Right lobe of liver (tissue), 4 donors: Measurements from ENCODE around the gene DOK4.

Source experiments
- POLR2A ChIP-seq: fragments of 450-650 bp; IDR thresholded peaks from one replicate; pipeline ENCODE4 v1.6.1; 2017; ENCODE audit warnings: antibody characterized with exemption, mild to moderate bottlenecking
- TF ChIP-seq, protein P1 (sequence below), 4 donors: fragments of 200-600 bp in 3 of 4; fragments of 450-650 bp in 1 of 4; IDR thresholded peaks; one replicate each; pipeline versions ENCODE4 v1.5.1 to v1.8.0; 2016 to 2022; ENCODE audit warnings: antibody characterized with exemption in 4 of 4, mild to moderate bottlenecking in 2 of 4
- donor health status: DM: no; HTN: no; CAD: no.
- donor health status: DM: no; HTN: no; CAD: no.
- donor health status: DM: no; HTN: yes; CAD: no.

GRCh38 chr16:57474671-57475661 lies 11.3 kb downstream of the DOK4 start:
- TF ChIP-seq, protein P1, sequence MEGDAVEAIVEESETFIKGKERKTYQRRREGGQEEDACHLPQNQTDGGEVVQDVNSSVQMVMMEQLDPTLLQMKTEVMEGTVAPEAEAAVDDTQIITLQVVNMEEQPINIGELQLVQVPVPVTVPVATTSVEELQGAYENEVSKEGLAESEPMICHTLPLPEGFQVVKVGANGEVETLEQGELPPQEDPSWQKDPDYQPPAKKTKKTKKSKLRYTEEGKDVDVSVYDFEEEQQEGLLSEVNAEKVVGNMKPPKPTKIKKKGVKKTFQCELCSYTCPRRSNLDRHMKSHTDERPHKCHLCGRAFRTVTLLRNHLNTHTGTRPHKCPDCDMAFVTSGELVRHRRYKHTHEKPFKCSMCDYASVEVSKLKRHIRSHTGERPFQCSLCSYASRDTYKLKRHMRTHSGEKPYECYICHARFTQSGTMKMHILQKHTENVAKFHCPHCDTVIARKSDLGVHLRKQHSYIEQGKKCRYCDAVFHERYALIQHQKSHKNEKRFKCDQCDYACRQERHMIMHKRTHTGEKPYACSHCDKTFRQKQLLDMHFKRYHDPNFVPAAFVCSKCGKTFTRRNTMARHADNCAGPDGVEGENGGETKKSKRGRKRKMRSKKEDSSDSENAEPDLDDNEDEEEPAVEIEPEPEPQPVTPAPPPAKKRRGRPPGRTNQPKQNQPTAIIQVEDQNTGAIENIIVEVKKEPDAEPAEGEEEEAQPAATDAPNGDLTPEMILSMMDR (IDR thresholded peaks at IDR 0.05): no peak
- TF ChIP-seq POLR2A: no peak
